GM20431 (cell line): ENCODE results near the gene MSRB1.

Experiments used
- in situ Hi-C: fragments of 300-500 bp; cut with MseI, MboI; formaldehyde crosslinking; loops from one replicate; pipeline ENCODE4 v1.15.0; 2020; ENCODE audit warnings: low sequenced_read_pairs; ENCODE audit not compliant: unreplicated experiment

MSRB1 gene, protein sequence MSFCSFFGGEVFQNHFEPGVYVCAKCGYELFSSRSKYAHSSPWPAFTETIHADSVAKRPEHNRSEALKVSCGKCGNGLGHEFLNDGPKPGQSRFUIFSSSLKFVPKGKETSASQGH

GRCh38 chr16:1942810-1943726 is at the start of gene MSRB1:
Gene MSRB1, minus strand, starts transcription at chr16:1943199. Its CDS starts 43 bp downstream, at chr16:1943156.
- in situ Hi-C loops, result no loop called here

- in situ Hi-C loops, result no loop called here
Measured at GRCh38 chr16:1991948-1992703, 49.1 kb upstream of the MSRB1 start.

DNA sequence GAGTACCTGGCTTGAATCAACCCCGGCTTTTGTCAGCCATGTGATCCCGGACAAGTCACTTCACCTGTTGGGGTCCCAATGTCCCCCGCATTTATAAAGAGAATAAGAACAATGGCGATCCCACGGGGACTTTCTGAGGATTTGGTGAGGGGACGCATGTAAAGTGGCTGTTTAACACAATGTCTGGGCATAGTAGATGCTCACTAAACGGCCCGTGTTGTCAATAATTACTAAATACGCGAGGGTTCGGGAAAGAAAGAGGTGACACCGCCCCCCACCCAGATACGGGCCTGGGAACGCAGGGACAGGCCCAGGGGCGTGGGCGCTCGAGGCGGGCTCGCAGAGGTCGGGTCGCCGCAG is 48.6 kb upstream of the MSRB1 start:
- in situ Hi-C loops, result no loop called here

DNA sequence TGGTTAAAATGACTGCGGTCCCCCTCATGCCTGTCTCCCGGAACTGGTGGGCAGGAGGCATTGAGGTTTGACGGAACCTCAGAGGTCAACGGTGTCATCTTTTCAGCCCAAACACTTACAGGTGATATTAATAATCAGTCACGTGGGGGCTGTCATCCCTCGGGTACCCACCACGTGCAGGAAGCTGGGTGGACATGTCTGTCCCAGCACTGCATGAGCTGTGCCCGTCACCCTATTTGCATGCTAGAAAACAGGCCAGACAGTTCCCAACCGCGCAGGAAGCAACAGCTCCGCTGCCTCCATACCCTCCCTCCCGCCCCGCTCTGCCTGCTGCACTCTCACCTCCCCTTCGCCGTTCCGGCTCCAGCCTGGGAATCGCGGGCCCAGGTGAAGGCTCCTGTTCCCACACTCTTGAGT is 48.1 kb upstream of the MSRB1 start:
- in situ Hi-C loops, result no loop called here

DNA sequence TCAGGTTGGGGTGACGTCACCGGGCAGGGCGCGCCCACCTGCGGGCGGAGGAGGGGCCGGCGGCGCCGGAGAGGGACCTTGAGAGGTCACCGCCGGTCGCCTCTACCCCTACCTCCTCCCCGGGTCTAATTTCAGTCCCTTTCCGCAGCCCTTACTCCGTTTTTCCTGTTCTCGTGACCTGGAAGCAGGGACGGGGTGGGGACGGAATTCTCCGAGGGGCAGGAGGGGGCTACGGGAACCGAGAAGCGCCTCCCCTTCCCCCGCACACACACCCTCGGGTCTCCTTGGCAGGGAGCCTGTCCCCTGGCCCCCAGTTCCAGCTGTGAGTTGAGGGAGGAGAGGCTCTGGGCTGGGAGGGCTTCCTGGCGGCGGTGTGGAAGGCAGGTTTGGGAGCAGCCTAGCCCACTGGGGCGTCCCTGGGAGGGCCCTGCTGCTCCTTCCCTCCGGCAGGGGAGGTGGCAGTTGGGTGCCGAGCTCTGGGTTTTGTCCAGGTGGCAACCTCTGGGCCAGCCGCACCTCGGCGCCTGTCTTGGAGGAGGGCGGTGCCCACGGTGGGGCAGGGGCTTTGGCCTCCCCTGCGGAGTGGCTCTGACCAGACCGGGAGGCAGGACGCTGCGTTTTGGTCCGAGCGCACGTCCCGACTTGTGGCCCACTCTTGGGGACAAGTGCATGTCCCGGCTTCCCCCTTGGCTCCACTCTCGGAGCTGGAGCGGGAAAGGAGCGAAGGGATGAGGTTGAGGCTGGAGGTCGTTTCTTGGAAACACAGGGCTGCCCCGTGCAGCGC is 47.5 kb upstream of the MSRB1 start:
- in situ Hi-C loops, result no loop called here

- in situ Hi-C loops, result no loop called here
Measured at GRCh38 chr16:1990101-1990350, 47.0 kb upstream of the MSRB1 start.

- in situ Hi-C loops, result no loop called here
Measured at GRCh38 chr16:1989209-1990100, 46.5 kb upstream of the MSRB1 start, which contains the start of gene SYNGR3. Gene SYNGR3, plus strand, starts transcription at chr16:1989970. Its CDS starts 133 bp downstream, at chr16:1990103.

DNA sequence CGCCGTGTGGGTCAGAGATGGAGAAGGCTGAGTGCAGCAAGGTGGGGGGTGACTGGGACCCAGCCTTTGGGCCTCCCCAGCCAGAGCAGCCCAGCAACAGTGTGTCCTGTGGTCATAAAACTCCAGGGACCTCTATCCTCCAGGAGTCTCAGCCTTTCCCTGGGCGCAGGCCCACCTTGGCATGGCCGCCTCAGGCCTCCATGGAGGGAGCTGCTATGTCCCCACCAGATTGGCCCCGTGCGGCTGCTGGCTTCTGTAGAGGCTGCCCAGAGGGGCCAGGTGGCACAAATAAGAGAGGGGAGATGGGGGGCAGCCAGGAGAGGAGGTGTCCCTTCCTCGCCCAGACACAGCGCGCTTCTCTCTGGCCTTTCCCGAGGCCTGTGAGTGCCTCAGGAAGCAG is 44.2 kb upstream of the MSRB1 start:
- in situ Hi-C loops, result no loop called here

GRCh38 chr16:1985466-1986150 is 42.6 kb upstream of the MSRB1 start:
- in situ Hi-C loops, result no loop called here

- in situ Hi-C loops, result no loop called here
Measured at GRCh38 chr16:1984347-1985225, 41.6 kb upstream of the MSRB1 start.

- in situ Hi-C loops, result no loop called here
Measured at GRCh38 chr16:1983544-1984346, 40.7 kb upstream of the MSRB1 start, which contains the start of gene GFER. Gene GFER, plus strand, starts transcription at chr16:1984193. Its CDS starts 26 bp downstream, at chr16:1984219.

DNA sequence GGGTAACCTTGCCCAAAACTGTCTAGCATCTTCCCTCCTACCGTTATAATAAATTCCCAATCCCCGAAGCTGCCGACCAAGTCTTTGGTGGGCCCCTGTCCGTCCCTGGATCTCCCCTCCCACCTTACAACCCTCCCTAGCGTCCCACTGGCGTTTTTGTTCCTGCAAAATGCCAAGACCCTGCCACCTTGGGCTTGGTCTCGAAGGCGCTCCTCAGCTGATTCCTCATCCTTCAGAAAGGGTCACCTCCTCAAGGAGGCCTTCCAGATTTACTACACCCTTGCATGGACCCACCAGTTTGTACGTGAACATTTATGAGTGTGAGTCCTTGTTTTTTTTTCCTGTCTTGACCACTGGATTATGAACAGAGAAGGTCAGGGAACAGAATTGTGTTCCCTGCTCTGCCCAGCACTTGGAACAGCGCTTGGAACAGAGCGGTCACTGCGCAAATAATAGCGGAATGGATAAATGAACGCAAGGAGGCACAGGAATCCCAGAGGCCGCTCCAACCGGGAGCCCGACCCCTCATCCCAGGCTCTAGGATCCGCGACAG is 40.1 kb upstream of the MSRB1 start:
- in situ Hi-C loops, result no loop called here

- in situ Hi-C loops, result no loop called here
Measured at GRCh38 chr16:1982013-1982433, 39.0 kb upstream of the MSRB1 start.

GRCh38 chr16:1981398-1981836 is 38.4 kb upstream of the MSRB1 start, which contains the start of gene NOXO1:
Gene NOXO1, minus strand, starts transcription at chr16:1981469. Its CDS starts 290 bp downstream, at chr16:1981179.
- in situ Hi-C loops, result no loop called here

DNA sequence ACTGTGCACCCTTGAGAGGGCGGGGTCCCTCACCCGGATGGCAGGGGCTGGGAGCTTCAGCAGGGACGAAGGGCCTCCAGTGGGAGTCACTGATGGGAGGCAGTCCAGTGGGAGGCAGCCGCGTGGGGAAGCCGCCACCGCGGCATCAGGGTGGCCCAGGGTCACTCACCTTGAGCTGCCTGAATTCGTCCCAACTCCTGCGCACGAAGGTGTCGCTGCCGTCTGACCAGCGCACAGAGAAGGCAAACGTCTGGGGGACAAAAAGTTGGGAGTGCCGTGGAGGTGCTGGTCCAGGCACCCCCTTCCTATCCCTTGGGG is 37.7 kb upstream of the MSRB1 start:
- in situ Hi-C loops, result no loop called here

GRCh38 chr16:1980030-1980769 is 37.2 kb upstream of the MSRB1 start:
- in situ Hi-C loops, result no loop called here
